K562 (cell line): ENCODE results near the gene MMP24.

Source experiments
- MAZ ChIP-seq, 2 experiments: fragments of 450-650 bp in 1 of 2; sonication (generic) in 1 of 2; formaldehyde crosslinking; IDR thresholded peaks in 1 of 2; conservative IDR thresholded peaks in 1 of 2; 2 replicates each; pipeline versions ENCODE4 v1.4.0 to v1.5.0; 2020; ENCODE audit warnings: mild to moderate bottlenecking in 1 of 2, missing genetic modification reagents in 1 of 2
- RAD21 ChIP-seq, 2 experiments: fragments of 250-450 bp in 1 of 2; fragments of 450-650 bp in 1 of 2; sonication (Bioruptor Pico) in 1 of 2; formaldehyde crosslinking in 1 of 2; IDR thresholded peaks in 1 of 2; conservative IDR thresholded peaks in 1 of 2; 2 replicates each; pipeline versions ENCODE4 v1.4.0 to v1.8.0; 2020 to 2022; ENCODE audit warnings: mild to moderate bottlenecking in 2 of 2, moderate library complexity in 1 of 2
- THRAP3 ChIP-seq: fragments of 450-650 bp; IDR thresholded peaks from 2 replicates; pipeline ENCODE4 v1.6.1; 2016; ENCODE audit warnings: mild to moderate bottlenecking, inconsistent platforms, borderline replicate concordance
- TF ChIP-seq, protein P1 (sequence below): fragments of 250-450 bp; sonication (Bioruptor Pico); IDR thresholded peaks from 2 replicates; pipeline ENCODE4 v1.4.0; 2020
- TF ChIP-seq, protein P2 (sequence below), 3 experiments: IDR thresholded peaks in 2 of 3; conservative IDR thresholded peaks in 1 of 3; 2 replicates each; pipeline ENCODE4 v1.5.1; 2011 to 2012; ENCODE audit warnings: low read length in 3 of 3, mild to moderate bottlenecking in 3 of 3, control low read depth in 2 of 3, improper control_type of control experiment in 1 of 3, inconsistent platforms in 1 of 3, low read depth in 1 of 3, mixed read lengths in 1 of 3, moderate library complexity in 1 of 3; ENCODE audit not compliant: insufficient read depth in 2 of 3

DNA sequence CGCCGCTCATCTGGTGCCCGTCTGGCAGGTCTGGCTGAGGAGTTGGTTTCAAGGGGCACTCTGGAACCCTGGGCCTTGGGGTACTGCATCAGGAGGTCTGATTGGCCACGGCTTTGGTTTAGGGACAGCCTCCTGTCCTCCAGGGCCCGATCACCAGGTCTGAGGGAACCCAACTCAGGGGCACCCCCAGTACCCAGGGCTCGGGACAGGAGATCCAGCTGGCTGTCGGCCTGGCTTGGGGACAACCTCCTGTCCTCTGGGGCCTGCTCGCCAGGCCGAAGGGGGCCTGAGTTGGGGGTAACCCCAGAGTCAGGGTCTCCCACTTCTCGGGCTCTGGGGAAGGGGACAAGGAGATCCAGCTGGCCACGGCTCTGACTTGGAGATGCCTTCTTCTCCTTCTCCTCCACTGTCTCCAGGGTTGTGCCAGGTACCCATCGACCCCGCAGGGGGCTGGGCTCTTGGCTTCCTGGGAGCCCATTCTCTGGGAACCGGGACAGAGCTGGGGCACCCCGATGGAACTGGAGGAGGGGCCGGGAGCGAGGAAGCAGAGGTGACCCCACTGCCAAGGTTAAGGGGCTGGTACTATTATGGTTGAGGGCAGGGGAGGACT lies 60.5 kb downstream of the MMP24 start:
- TF ChIP-seq, protein P1, sequence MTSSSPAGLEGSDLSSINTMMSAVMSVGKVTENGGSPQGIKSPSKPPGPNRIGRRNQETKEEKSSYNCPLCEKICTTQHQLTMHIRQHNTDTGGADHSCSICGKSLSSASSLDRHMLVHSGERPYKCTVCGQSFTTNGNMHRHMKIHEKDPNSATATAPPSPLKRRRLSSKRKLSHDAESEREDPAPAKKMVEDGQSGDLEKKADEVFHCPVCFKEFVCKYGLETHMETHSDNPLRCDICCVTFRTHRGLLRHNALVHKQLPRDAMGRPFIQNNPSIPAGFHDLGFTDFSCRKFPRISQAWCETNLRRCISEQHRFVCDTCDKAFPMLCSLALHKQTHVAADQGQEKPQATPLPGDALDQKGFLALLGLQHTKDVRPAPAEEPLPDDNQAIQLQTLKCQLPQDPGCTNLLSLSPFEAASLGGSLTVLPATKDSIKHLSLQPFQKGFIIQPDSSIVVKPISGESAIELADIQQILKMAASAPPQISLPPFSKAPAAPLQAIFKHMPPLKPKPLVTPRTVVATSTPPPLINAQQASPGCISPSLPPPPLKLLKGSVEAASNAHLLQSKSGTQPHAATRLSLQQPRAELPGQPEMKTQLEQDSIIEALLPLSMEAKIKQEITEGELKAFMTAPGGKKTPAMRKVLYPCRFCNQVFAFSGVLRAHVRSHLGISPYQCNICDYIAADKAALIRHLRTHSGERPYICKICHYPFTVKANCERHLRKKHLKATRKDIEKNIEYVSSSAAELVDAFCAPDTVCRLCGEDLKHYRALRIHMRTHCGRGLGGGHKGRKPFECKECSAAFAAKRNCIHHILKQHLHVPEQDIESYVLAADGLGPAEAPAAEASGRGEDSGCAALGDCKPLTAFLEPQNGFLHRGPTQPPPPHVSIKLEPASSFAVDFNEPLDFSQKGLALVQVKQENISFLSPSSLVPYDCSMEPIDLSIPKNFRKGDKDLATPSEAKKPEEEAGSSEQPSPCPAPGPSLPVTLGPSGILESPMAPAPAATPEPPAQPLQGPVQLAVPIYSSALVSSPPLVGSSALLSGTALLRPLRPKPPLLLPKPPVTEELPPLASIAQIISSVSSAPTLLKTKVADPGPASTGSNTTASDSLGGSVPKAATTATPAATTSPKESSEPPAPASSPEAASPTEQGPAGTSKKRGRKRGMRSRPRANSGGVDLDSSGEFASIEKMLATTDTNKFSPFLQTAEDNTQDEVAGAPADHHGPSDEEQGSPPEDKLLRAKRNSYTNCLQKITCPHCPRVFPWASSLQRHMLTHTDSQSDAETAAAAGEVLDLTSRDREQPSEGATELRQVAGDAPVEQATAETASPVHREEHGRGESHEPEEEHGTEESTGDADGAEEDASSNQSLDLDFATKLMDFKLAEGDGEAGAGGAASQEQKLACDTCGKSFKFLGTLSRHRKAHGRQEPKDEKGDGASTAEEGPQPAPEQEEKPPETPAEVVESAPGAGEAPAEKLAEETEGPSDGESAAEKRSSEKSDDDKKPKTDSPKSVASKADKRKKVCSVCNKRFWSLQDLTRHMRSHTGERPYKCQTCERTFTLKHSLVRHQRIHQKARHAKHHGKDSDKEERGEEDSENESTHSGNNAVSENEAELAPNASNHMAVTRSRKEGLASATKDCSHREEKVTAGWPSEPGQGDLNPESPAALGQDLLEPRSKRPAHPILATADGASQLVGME (CRISPR knock-in tag): no peak
- TF ChIP-seq THRAP3: no peak
- TF ChIP-seq RAD21 (CRISPR knock-in tag; conservative IDR thresholded peaks at IDR 0.05 in 1 of 2, IDR thresholded peaks at IDR 0.05 in 1 of 2): no peak
- TF ChIP-seq, protein P2, sequence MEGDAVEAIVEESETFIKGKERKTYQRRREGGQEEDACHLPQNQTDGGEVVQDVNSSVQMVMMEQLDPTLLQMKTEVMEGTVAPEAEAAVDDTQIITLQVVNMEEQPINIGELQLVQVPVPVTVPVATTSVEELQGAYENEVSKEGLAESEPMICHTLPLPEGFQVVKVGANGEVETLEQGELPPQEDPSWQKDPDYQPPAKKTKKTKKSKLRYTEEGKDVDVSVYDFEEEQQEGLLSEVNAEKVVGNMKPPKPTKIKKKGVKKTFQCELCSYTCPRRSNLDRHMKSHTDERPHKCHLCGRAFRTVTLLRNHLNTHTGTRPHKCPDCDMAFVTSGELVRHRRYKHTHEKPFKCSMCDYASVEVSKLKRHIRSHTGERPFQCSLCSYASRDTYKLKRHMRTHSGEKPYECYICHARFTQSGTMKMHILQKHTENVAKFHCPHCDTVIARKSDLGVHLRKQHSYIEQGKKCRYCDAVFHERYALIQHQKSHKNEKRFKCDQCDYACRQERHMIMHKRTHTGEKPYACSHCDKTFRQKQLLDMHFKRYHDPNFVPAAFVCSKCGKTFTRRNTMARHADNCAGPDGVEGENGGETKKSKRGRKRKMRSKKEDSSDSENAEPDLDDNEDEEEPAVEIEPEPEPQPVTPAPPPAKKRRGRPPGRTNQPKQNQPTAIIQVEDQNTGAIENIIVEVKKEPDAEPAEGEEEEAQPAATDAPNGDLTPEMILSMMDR (IDR thresholded peaks at IDR 0.05 in 2 of 3, conservative IDR thresholded peaks at IDR 0.05 in 1 of 3; ENCODE audit: insufficient read depth in 2 of 3, low read depth in 1 of 3, low read length in 3 of 3): no peak
- no peak for TF ChIP-seq MAZ (CRISPR knock-in tag; conservative IDR thresholded peaks at IDR 0.05 in 1 of 2, IDR thresholded peaks at IDR 0.05 in 1 of 2)
